HG03139 (cell line): ENCODE data around the gene TAF5L.
"Not testable (repeated sequence)": the region's sequence is repeated elsewhere in the genome, so short reads cannot be mapped to it uniquely, and the experiment has no call there.

Experiments used
- ATAC-seq: cut with Tn5 transposase; IDR thresholded peaks from one replicate; pipeline ENCODE4 v1.9.1; 2021; ENCODE audit not compliant: unreplicated experiment

Gene TAF5L

GRCh38 chr1:229608590-229608989 lies 17.3 kb downstream of the TAF5L start:
- no peak for ATAC-seq

- no peak for ATAC-seq
Observed at GRCh38 chr1:229607370-229607769, 18.6 kb downstream of the TAF5L start.

- no peak for ATAC-seq
Observed at GRCh38 chr1:229603371-229604005, 22.4 kb downstream of the TAF5L start.

DNA sequence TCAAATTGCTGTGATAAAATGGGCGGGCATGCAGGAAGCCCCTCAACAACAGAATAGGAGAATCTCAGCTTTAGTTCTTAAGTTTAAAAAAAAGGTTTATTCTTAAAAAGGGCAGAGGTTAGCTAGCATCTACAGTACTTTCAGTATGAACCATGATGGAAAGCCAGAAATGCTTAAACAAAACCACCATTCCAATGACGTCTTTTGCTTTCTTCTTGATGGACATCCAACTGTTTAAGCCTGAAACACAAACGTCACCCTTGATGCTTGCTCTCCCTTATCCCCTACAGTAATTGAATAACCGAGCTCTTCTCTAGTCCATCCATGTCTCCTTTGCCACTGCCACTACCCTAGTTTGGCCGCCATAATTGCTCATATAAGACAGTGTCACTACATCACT lies 25.7 kb downstream of the TAF5L start:
- ATAC-seq: no peak

- no peak for ATAC-seq
Observed at GRCh38 chr1:229599218-229599954, 26.5 kb downstream of the TAF5L start.

DNA sequence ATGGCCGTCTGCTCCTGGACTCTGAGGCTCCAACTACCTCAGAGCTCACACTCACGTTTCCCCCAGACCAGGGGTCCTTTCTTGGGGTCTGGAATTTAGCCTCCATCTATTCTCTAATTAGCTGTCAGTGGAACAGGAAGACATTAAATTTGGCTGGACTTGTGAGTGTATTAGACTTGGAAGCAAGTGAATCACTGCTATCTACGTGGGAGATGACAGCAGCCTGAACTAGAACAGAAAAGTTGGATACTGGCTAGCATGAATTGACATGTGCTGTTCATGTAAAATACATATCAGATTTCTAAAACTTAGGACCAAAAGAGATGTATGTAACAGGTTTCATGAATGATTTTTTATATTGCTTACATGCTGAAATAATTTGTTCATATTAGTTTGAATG lies 28.0 kb downstream of the TAF5L start:
- ATAC-seq: no peak

DNA sequence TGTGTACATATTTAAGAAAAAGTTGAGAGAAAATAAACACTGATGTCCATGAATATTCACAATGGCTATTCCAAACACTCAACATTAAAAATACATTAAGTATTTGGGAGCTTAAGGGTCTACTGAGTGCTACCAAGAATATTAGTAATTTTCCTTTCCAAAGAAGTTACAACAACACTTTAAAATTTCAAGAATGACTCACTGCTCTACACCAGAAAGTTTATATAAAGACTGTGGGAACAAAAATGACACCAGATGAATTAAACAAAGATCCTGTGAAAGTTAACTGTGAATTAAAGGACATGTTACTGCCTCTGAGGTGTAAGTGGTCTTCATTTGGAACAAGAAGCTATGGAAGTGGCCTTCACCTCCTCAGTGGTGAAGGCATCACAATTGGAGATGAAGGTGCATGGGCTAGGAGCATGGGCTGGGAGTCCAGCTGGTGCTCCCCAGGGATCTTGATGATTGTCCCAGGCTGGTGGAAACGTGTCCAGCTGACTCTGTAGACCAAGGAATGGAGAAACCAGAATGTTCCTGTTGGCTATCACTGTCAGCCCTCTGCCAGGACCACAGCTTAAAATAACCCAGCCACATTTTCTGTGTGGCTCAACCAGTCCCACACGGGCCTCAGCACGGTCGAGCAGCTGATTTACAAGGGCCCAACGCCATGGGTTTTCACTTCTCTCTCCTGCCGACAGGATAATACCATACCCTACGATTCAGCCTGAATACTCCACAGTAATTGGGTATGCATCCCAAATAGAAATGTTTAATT lies 28.8 kb downstream of the TAF5L start:
- ATAC-seq: no peak

DNA sequence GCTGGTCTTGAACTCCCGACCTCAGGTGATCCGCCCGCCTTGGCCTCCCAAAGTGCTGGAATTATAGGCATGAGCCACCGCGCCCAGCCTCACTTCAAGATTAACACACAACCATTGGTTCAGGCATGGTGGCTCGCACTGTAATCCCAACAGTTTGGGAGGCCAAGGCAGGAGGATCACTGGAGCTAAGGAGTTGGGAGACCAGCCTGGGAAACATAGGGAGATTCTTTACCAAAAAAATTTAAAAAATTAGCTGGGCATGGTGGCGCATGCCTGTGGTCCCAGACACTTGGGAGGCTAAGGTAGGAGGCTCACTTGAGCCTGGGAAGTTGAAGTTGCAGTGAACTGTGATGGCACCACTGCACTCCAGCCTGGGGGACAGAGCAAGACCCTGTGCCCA lies 30.0 kb downstream of the TAF5L start:
- not testable (repeated sequence) for ATAC-seq

DNA sequence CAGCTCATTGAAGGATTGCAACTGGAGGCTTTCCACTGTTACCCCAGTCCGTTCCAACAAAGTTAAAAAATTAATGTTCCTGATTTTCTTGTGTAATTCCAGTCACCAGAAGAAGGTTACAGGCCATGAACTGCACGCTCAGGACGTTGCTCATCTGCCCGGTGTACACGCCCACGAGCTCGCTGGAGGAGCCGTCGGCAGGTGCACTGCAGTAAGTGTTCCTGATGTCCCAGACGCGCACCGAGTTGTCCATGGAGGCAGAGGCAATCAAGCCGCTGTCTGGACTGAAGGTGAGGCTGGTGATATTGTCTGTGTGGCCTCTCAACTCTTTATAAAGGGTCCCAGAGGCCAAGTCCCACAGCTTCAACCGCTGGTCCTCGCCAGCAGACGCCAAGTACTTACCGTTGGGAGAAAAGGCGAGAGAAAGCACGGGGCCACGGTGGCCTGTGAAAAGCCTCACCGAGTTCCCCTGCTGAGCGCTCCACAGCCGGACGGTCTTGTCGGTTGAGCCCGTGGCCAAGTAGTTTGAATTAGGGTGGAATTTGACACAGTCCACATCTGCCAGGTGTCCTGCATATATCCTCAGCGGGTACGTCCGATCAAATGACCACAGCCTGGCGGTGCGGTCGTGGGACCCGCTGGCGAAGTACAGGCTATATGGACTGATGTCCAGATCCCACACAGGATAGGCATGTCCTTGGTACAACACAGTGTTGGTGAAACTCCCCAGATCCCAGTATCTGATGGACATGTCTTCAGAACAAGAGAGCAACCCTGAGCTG lies 31.5 kb downstream of the TAF5L start:
- ATAC-seq: no peak

DNA sequence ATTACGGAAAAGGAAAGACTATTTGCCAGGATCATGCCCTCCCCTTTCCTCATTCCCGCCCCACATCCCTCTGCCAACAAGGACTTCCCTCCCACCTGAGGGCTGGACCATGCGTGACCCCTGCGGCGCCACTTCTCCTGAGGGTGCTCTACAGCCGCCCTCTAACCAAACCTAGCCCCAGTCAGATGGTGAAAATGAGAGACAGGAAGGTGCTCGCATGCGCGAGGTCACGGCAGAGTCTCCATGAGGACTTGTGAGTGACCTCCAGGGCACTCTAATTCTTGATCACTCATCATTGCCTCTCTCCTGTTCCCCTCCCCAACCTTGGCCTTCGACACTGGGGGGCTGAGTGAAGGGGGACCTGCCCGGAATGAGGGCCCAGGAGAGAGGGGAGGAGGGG lies 32.1 kb downstream of the TAF5L start:
- ATAC-seq: no peak

DNA sequence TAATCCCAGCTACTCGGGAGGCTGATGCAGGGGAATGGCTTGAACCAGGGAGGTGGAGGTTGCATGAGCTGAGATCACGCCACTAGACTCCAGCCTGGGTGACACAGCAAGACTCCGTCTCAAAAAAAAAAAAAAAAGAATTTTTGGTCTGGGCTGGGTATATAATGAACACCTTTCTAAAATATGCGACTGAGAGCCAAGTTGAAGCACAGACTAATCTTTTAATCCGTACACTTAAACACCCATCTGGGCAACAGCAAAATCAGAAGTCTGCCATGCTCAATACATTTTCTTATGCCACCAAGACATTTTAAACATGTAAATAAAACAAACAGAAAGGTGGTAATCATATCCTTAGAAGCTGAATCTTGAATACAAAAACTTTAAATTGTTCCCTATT lies 35.8 kb downstream of the TAF5L start:
- no peak for ATAC-seq

DNA sequence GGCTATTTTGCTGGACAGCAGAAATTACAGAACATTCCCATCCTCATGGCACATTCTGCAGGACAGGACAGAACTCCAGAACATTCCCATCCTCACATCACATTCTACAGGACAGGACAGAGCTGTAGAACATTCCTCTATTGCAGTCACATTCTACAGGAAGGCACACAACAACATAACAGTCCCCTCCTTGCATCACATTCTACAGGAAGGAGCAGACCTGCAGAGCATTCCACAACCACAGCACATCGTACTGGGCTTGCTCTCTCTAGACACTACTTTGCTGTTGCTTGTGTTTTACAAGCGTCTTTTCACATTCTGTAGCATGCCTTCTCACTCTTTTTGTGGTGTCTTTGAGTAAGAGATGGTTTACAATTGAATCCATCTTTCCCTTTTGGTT lies 40.6 kb downstream of the TAF5L start:
- no peak for ATAC-seq

DNA sequence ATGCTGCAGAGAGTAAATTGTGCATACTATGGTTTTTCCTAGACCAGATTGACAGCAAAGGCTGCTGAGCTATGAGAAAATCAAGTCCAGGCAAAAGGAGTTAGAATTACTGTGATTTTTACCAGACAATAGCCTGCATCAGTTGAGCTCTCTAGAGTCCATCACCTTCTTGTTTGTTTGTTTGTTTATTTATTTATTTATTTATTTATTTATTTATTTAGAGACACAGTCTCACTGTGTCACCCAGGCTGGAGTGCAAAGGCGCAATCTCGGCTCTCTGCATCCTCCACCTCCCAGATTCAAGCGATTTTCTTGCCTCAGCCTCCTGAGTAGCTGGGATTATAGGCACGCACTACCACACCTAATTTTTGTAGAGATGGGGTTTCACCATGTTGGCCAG lies 43.2 kb downstream of the TAF5L start:
- ATAC-seq: no peak

DNA sequence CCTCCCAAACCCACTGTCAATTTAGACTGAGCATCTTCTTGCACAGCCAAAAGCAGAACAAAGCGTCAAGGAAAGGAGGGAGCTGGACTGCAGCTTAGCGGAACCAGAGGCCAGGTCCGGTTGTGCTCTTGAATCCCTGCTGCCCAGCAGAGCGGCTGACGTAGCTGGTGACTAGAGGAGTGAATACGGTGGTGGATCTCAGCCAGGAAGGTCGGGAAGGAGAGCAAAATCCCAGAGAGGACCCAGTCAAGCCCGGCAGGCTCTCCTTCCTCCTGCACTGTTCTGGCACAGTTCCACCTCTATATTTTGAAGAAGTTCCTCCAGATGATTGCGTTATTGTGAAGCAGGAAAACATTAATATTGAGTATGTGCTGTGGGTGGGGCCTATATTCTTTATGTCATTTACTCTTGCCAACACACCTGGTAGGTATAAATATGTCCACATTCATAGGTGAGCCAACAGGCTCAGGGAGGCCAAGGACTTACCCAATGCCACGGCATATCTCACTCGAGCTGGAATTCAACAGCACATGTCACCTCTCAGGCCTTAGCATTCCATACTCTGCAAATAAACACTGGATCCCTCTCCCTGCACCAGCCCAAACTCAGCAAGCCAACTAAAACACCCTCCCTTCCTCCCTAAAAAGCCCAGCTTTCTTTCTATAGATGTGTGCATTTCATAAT lies 43.8 kb downstream of the TAF5L start:
- no peak for ATAC-seq

- ATAC-seq: no peak
Observed at GRCh38 chr1:229581485-229581884, 44.4 kb downstream of the TAF5L start.

DNA sequence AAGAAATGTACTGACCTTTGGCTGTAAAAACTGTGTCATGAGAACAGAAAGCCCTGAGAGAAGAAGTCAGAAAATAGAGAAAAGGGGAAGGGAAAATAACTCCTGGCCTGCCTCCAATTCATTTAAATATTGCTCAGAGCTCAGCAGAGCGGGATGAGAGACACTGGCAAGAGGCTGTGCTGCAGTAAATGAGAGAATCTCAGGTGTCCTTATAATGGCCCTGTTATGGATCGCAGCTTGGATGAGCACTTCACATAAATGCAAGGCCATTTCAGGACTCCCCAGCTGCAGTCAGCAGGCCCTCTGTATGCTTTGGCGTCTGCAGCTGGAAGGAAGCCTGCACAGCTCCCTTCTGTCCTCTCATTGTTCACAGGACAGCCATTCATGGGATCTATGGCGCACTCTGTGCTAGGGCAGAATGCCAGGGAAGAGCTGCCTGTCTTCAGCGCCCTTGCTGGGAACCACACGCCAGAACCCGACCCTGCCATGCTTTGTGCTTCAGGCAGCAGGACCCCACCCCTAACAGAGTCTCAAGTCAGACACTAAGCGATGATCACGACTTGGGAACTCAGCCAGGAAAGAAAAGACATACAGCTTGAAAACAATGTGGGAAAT lies 46.8 kb downstream of the TAF5L start:
- ATAC-seq: peak; percentile 75

DNA sequence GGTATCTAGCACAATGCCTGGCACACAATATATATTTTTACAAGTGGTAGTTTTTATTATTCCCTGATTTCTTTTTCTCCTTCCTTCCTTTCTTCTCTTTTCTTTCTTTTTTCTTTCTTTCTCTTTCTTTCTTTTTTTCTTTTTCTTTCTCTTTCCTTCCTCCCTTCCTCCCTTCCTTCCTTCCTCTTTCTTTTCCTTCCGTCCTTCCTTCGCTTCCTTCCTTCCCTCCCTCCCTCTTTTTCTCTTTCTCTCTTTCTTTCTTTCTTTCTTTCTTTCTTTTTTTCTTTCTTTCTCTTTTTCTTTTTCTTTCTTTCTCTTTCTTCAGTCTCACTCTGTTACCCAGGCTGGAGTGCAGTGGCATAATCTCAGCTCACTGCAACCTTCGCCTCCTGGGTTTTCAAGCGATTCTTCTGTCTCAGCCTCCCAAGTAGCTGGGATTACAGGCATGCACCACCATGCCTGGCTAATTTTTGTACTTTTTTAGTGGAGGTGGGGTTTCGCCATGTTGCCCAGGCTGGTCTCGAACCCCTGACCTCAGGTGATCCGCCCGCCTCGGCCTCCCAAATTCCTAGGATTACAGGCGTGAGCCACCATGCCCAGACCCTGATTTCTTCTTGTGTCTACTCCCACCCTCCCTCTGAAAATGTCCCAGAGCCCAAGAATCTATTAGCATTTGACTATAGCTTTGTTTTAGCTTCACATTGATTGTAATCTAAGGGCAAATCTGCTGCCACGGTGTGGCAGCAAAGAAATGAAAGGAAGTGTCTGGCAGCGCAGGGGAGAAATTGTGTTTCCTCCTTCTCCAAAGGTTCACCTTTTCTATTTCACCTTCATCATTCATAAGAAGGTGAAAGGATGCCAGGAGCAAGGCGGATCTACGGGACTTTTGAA lies 47.5 kb downstream of the TAF5L start:
- peak; percentile 21 for ATAC-seq

DNA sequence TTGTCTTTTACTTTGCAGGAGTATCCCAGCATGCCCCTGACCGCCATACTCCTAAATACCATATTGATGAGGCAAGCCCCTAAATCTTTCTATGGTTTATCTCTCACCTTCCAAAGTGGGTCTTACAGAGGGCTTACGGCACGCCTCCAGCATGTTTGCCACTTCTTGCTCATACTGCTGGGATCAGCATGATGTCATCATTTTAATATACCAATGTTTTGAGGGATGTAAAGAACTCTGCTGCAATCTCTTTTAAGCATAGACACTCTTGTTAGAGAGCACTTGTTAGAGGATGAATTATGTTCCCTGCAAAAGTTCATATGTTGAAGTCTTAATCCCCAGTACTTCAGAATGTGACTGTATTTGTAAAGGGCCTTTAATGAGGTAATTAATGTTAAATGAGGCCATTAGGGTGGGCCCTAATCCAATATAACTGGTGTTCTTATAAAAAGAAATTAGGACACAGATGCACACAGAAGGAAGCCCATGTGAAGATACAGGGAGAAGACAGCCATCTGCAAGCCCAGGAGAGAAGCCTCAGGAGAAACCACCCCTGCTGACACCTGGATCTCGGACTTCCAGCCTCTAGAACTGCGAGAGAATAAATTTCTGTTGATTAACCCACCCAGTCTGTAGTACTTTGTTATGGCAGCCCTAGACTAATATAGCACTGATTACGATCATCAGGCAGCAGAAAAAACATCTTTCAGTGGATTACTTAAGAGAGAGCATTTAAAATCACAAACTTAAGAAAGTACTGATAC lies 51.1 kb downstream of the TAF5L start:
- ATAC-seq: no peak

- no peak for ATAC-seq
Observed at GRCh38 chr1:229572286-229572685, 53.6 kb downstream of the TAF5L start.
